Fibroblast of skin of back (primary cell): ENCODE results near the gene PMEL.
A peak's percentile ranks its signal among the peaks of the same experiment; 100 is the strongest.
"Not testable (repeated sequence)": the region's sequence is repeated elsewhere in the genome, so short reads cannot be mapped to it uniquely, and the experiment has no call there.

Experiments
- DNase-seq: peaks from one replicate; pipeline ENCODE4 v3.0.0-alpha.2; 2013

The PMEL gene

DNA sequence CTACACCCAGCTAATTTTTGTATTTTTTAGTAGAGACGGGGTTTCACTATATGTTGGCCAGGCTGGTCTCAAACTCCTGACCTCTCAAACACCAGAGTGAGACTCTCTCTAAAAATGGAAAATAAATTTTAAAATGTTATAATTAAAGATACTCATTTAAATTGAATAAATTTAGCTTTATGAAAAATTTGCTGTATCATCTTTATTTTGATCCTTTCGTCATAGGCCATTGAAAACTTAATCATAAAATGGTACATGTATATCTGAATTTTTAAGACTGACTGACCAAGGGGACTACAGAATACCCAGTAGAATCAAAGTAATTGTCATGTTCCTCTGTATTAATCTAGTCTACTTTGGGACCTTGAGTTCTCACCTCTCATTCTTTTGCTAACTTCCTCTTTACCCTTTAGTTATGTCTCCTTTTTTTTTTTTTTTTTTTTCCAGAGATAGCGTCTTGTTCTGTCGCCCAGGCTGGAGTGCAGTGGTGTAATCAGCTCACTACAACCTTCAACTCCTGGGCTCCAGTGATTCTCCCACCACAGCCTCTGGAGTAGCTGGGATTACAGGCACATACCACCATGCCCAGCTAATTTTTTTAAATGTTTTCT, 17.5 kb upstream of the PMEL start:
- DNase-seq = no peak

DNA sequence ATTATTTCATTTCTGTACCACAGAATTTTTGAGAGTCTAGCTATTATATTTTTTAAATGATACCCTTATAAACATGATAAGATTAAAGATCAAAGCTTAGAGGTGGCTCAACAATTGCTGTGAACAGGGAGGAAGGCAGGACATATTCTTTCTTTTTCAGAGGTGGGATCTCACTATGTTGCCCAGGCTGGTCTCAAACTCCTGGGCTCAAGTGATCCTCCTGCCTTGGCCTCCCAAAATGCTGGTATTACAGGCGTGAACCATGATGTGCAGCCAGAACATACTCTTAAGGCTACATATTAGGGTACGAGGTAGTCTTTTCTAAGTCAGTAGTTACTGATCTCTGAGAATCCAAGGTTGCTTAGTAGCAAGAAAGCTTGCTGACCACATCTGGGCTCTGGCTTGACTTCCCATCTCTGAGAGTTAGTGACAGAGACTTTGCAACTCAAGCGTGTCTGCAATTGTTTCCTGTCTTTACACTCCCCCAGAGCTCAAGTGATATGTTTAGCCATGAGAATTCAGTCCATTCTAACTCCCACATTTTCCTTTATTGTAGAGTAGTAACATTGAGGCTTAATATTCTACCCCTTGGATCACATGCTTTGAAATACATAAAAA, 16.6 kb upstream of the PMEL start:
- DNase-seq = no peak

GRCh38 chr12:55981882-55982281, 16.0 kb upstream of the PMEL start:
- not testable (repeated sequence) for DNase-seq

DNA sequence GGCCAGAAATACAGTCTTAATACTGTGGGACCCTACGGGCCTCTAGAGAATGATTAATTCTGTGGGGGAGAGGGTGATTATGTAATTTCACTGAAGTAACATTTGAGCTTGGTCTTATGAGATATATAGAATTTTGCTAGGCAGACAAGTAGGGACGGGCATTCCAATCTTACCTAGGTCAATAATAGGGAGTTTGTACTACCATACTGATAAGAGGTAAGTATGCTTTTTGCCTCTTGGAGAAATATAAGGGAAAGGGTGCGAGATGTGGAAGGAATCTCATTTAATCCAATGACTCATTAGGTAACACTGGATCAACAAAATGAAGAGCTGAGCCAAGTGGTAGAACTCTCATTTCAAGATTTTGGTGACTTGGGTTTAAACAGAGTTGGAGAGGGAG, 13.2 kb upstream of the PMEL start:
- no peak for DNase-seq

DNA sequence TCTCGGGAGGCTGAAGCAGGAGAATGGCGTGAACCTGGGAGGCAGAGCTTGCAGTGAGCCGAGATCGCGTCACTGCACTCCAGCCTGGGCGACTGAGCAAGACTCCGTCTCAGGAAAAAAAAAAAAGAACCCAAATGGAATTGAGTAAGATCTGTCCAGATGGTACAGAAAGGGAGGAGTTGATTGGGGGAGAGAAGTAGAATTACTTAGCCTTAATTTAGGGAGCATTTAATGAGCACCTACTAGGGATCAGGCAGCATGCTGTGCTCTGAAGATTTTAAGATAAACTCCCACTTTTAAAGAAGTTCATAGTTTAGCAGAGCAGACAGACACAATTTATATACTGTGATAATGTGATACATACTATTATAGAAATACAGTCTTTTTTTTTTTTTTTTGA, 12.6 kb upstream of the PMEL start:
- DNase-seq = no peak

DNA sequence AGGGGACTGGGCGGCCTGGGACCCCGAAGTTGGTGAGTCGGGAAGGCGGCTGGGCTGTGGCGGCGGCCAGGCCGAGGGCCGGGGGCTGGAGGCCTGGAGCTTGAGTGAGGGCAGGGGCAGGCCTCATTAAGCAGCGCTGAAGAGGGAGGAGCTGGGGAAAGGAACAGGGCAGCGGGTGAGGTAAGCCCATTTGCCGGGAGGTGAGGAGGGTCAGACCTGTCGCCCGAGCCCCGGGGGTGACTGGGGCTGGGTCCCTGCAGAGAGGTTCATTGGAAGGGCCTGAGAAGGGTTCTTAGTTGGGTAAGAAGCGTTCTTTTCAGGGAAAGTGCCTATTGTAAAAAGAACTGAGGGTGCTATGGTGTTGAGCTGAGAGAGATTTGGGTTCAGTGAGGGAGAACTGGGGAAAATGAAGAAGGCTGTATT, 8.5 kb upstream of the PMEL start:
- peak; percentile 39 for DNase-seq

DNA sequence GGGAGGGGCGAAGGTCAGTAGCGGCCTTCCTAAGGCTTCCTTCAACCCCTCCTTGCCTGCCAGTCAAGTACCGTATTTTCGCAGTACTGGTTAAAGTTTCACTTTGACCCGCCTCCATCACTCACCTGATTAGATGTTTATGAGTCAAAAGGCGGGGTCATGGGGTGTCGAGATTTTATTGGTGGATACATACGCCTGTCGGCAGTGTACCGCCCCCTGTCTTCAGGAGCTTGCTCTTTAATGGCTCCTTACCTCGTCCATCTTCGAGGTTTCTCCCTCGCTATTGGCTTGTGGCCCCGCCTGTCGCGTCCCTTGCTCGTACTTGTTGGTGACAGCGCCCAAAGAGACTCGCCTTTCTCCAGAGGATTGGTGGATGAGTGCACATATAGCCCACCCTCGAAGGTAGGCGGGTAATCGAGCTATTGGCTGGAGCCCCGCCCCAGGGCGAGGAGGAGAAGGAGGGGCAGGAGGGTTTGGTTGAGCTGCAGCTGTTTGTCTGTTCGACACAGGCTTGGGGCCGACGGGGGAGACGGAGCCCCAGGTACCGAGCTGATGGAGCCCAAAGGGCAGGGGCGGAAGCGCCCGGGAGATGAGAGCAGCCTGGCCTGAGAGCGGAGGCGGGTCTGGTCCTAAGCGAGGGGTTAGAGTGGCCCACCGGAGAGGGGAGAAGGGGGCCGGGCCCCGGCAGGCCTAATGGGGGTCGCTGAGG, 7.9 kb upstream of the PMEL start, which contains the start of gene RAB5B:
RAB5B (plus strand) TSS at position 480 of the 709 bp plus-strand sequence. CDS start 12,883 bp downstream, outside the sequence.
- DNase-seq = peak; percentile 100

GRCh38 chr12:55972911-55973598, 7.2 kb upstream of the PMEL start:
- DNase-seq = no peak

- no peak for DNase-seq
These were observed 6.6 kb upstream of the PMEL start for GRCh38 chr12:55972456-55972855.

- DNase-seq = peak; percentile 66
These were observed 6.2 kb upstream of the PMEL start for GRCh38 chr12:55972042-55972441.

DNA sequence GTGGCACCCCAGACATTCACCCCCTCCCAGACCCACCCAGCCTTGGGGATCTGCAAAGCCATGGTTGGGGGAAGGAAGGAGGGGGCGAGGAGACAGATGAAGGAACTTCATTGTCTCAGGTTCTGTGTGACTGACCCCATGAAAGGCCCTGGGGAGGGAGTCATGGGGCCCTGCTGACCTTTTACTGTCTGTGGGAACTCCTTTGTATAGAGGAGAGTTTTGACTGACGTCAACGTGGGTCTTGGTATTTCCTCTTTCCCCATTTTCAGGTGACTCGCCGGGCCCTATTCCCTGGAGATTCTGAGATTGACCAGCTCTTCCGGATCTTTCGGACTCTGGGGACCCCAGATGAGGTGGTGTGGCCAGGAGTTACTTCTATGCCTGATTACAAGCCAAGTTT, 4.9 kb upstream of the PMEL start:
- DNase-seq = peak; percentile 13

DNA sequence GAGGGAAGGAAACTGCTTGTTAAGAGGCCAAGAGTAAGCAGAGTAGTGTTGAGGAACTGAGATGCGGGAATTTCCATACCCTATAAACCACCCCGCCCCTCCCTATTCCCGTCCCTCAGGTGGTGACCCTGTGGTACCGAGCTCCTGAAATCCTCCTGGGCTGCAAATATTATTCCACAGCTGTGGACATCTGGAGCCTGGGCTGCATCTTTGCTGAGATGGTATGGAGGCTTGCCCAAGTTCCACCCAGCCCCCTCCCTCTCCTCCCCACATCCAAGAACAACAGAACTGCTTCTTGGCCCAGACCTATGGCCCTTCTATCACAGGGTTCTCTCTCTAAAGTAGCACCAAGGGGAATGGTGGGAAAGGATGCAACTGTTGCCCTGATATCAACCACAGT, 3.5 kb upstream of the PMEL start:
- no peak for DNase-seq

DNA sequence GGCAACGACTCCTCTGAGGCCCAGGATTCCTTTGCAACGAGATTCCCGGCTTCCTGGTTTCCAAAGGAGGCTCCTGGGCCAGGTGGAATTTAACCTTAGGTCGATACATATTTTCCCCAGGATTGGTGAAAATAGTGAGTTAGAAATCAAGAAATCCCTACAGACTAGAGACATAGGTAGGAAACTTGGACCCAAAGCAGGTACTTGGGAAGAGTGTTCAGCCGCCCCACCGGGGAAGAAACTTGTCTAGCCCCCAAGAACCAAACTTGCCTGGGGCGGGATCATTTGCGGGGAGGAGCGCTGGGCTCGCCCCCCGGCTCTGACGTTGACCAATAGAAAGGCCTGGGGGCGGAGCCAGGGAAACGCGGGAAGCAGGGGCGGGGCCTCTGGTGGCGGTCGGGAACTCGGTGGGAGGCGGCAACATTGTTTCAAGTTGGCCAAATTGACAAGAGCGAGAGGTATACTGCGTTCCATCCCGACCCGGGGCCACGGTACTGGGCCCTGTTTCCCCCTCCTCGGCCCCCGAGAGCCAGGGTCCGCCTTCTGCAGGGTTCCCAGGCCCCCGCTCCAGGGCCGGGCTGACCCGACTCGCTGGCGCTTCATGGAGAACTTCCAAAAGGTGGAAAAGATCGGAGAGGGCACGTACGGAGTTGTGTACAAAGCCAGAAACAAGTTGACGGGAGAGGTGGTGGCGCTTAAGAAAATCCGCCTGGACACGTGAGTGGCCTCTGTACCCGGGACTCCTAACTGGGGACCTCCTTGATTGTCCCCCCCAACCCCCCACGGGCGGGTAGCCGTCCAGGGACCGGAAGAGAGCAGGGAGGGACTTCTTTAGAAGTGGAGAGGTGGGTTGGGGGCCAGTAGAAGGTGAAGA, 803 bp upstream of the PMEL start, which contains the start of gene CDK2:
CDK2 (plus strand) TSS at position 423 of the 874 bp plus-strand sequence; CDS start at position 602, 179 bp downstream.
- DNase-seq = peak; percentile 81

GRCh38 chr12:55965240-55965639, 602 bp downstream of the PMEL start:
- no peak for DNase-seq

DNA sequence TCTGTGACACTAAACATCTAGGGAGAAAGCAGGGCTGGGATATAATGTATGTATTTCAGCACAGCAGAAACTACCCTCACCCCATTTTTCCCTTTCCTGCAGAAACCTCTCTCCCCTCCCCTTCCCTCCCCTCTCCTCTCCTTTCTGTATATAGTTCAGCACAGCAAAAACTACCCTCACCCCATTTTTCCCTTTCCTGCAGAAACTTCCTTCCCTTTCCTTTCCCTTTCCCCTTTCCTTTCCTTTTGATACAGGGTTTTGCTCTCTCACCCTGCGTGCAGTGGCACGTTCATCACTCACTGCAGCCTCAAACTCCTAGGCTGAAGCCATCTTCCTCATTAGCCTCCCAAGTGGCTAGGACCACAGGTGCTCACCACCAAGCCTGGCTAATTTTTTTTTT, 2.1 kb downstream of the PMEL start:
- DNase-seq = no peak

GRCh38 chr12:55957106-55957859, 8.6 kb downstream of the PMEL start:
- no peak for DNase-seq

GRCh38 chr12:55955800-55956508, 9.9 kb downstream of the PMEL start:
- DNase-seq = peak; percentile 52

- no peak for DNase-seq
These were observed 10.5 kb downstream of the PMEL start for GRCh38 chr12:55955344-55955743.

- no peak for DNase-seq
These were observed 19.3 kb downstream of the PMEL start for GRCh38 chr12:55946553-55946952.

- DNase-seq = no peak
These were observed 23.2 kb downstream of the PMEL start for GRCh38 chr12:55942577-55943136.
